K562 (cell line): ENCODE results near the gene ECE2. TPM values are rescaled to one million over a fixed set of nuclear protein-coding genes. Genes with fewer than 3 reads are reported as not detected.

ENCODE experiments used
- ATAC-seq: fragments of 200-7000 bp; cut with Tn5 transposase; 3 replicates; pipeline ENCODE4 v1.9.1; 2020; ENCODE audit warnings: moderate library complexity
- BruUV-seq: library from RNA; stranded (reverse); fragments of 400-500 nt; replicated peaks from 2 replicates; lab custom pipeline; 2021; lab: Mats Ljungman, UMichigan
- CTCF ChIA-PET: fragments of 300-600 bp; formaldehyde crosslinking; extraction: SDS; loops from one replicate; lab custom pipeline; 2021; ENCODE audit warnings: low intra/inter-chr PET ratio; lab: Yijun Ruan, JAX
- POLR2A ChIA-PET: fragments of 300-600, 350-650 bp; sonication (Branson Sonifier 250); formaldehyde crosslinking; extraction: SDS; loops from one replicate; lab custom pipeline; 2021; ENCODE audit warnings: antibody characterized with exemption, inconsistent platforms; lab: Yijun Ruan, JAX
- DNase-seq, 4 experiments: peaks; one replicate each; pipeline versions ENCODE4 v3.0.0 to v3.0.0-alpha.2; 2011 to 2018; ENCODE audit warnings: low spot score in 3 of 4, mixed read lengths in 3 of 4; ENCODE audit errors: extremely low read depth in 1 of 4
- FAIRE-seq: peaks from 2 replicates; lab custom pipeline; 2011; peaks lifted over from hg19 to GRCh38; lab: Jason Lieb, UNC
- H2AFZ ChIP-seq: 2 replicates; pipeline ENCODE4 v1.6.0; 2011; ENCODE audit warnings: low read depth, low read length, control low read depth, inconsistent platforms
- H3K27ac ChIP-seq: fragments of 200-600 bp; 3 replicates; pipeline ENCODE4 v1.8.0; 2011; ENCODE audit warnings: low read depth, mild to moderate bottlenecking, control low read depth, inconsistent platforms, low read length, moderate library complexity, mixed read lengths; ENCODE audit errors: extremely low read depth
- H3K27me3 ChIP-seq, 2 experiments: fragments of 300-600 bp in 1 of 2; 2 replicates in 1 of 2; 3 replicates in 1 of 2; pipeline versions ENCODE4 v1.6.0 to v1.8.0; 2011; ENCODE audit warnings: inconsistent platforms in 2 of 2, low read length in 2 of 2, mild to moderate bottlenecking in 1 of 2, mixed read lengths in 1 of 2, moderate library complexity in 1 of 2; ENCODE audit not compliant: control insufficient read depth in 2 of 2, insufficient read depth in 2 of 2
- H3K36me3 ChIP-seq: fragments of 300-600 bp; 3 replicates; pipeline ENCODE4 v1.8.0; 2011; ENCODE audit warnings: mild to moderate bottlenecking, low read length, inconsistent platforms; ENCODE audit not compliant: control insufficient read depth, insufficient read depth
- H3K4me1 ChIP-seq, 2 experiments: fragments of 200-600 bp in 1 of 2; replicated peaks in 1 of 2; 2 replicates in 1 of 2; 3 replicates in 1 of 2; pipeline versions ENCODE4 v1.5.1 to v1.8.0; 2011; ENCODE audit warnings: inconsistent platforms in 2 of 2, low read length in 2 of 2, mild to moderate bottlenecking in 1 of 2, mixed read lengths in 1 of 2, moderate library complexity in 1 of 2; ENCODE audit not compliant: control insufficient read depth in 2 of 2, insufficient read depth in 2 of 2
- H3K4me2 ChIP-seq: 2 replicates; pipeline ENCODE4 v1.6.1; 2011; ENCODE audit warnings: low read length, control low read depth, inconsistent platforms, mixed read lengths; ENCODE audit not compliant: insufficient read depth
- H3K4me3 ChIP-seq: fragments of 200-600 bp; sonication (generic), shearing (Covaris generic); 2 replicates; pipeline ENCODE4 v1.5.1; 2016; ENCODE audit warnings: control low read depth, inconsistent platforms
- H3K79me2 ChIP-seq: fragments of 200-600 bp; 3 replicates; pipeline ENCODE4 v1.8.0; 2011; ENCODE audit warnings: low read length, inconsistent platforms; ENCODE audit not compliant: control insufficient read depth, insufficient read depth
- H3K9ac ChIP-seq, 2 experiments: 2 replicates each; pipeline versions ENCODE4 v1.6.0 to v1.6.1; 2011; ENCODE audit warnings: low read depth in 2 of 2, low read length in 2 of 2, control low read depth in 1 of 2, inconsistent platforms in 1 of 2, mild to moderate bottlenecking in 1 of 2, mixed read lengths in 1 of 2; ENCODE audit not compliant: insufficient read depth in 1 of 2
- H3K9me1 ChIP-seq: one replicate; pipeline ENCODE4 v1.6.0; 2011; ENCODE audit warnings: inconsistent platforms, mild to moderate bottlenecking, low read length, moderate library complexity; ENCODE audit not compliant: control insufficient read depth, insufficient read depth
- H3K9me3 ChIP-seq: replicated peaks from 2 replicates; pipeline ENCODE4 v1.5.1; 2011; ENCODE audit warnings: low read depth, low read length, inconsistent platforms; ENCODE audit not compliant: control insufficient read depth, insufficient read depth
- H4K20me1 ChIP-seq: replicated peaks from 2 replicates; pipeline ENCODE4 v1.6.1; 2011; ENCODE audit warnings: low read length, inconsistent platforms, mixed read lengths; ENCODE audit not compliant: control insufficient read depth, insufficient read depth
- BDP1 ChIP-seq: IDR thresholded peaks from 3 replicates; pipeline ENCODE4 v1.6.1; 2011; ENCODE audit not compliant: insufficient read length, insufficient read depth
- CEBPB ChIP-seq: fragments of 450-650 bp; IDR thresholded peaks from 2 replicates; pipeline ENCODE4 v1.6.1; 2016; ENCODE audit warnings: missing genetic modification characterization, missing compliant biosample characterization
- DIDO1 ChIP-seq: fragments of 450-650 bp; IDR thresholded peaks from 2 replicates; pipeline ENCODE4 v1.6.1; 2016; ENCODE audit warnings: low read depth, missing biosample characterization, missing genetic modification characterization
- HNRNPLL ChIP-seq: fragments of 200-400 bp; formaldehyde crosslinking; IDR thresholded peaks from 2 replicates; pipeline ENCODE4 v1.6.1; 2017; ENCODE audit warnings: low read length, low read depth, mild to moderate bottlenecking; ENCODE audit not compliant: poor library complexity, severe bottlenecking
- MAX ChIP-seq: sonication (generic); formaldehyde crosslinking; IDR thresholded peaks from 2 replicates; pipeline ENCODE4 v1.9.0; 2022; ENCODE audit warnings: mild to moderate bottlenecking, missing genetic modification reagents
- MCM2 ChIP-seq: fragments of 450-650 bp; IDR thresholded peaks from 2 replicates; pipeline ENCODE4 v1.6.1; 2017; ENCODE audit warnings: low read depth, mild to moderate bottlenecking
- PML ChIP-seq: IDR thresholded peaks from 2 replicates; pipeline ENCODE4 v1.6.1; 2012; ENCODE audit warnings: low read length, inconsistent platforms
- REST ChIP-seq, 2 experiments: fragments of 450-650 bp; formaldehyde crosslinking in 1 of 2; IDR thresholded peaks; 2 replicates each; pipeline versions ENCODE4 v1.4.0 to v1.6.1; 2014 to 2020; ENCODE audit warnings: mild to moderate bottlenecking in 2 of 2, borderline replicate concordance in 1 of 2, low read depth in 1 of 2
- SIN3B ChIP-seq: fragments of 450-650 bp; IDR thresholded peaks from 2 replicates; pipeline ENCODE4 v1.6.1; 2017; ENCODE audit warnings: low read depth, mild to moderate bottlenecking, moderate library complexity
- THRAP3 ChIP-seq: fragments of 450-650 bp; IDR thresholded peaks from 2 replicates; pipeline ENCODE4 v1.6.1; 2016; ENCODE audit warnings: mild to moderate bottlenecking, inconsistent platforms, borderline replicate concordance
- ZNF696 ChIP-seq: fragments of 250-450 bp; sonication (Bioruptor Pico); conservative IDR thresholded peaks from 2 replicates; pipeline ENCODE4 v1.4.0; 2020; ENCODE audit warnings: mild to moderate bottlenecking, moderate library complexity
- WGBS: fragments of 100-300 bp; shearing (Covaris generic); methylation state at CpG from one replicate; pipeline ENCODE4 v1.1.6; 2016; ENCODE audit warnings: low coverage, mixed read lengths; ENCODE audit not compliant: insufficient coverage; ENCODE audit errors: missing lambda C conversion rate; 5-methylcytosine and 5-hydroxymethylcytosine counted together
- in situ Hi-C: fragments of 300-500 bp; cut with MboI; formaldehyde crosslinking; loops from 4 replicates; pipeline ENCODE4 v1.15.0; 2018; ENCODE audit warnings: inconsistent platforms, mixed read lengths
- intact Hi-C: fragments of 100-400 bp; cut with micrococcal nuclease; formaldehyde crosslinking; loops from 2 replicates; pipeline ENCODE4 v1.14.2; 2022
- polyA plus RNA-seq, 8 experiments: library from polyadenylated mRNA; depleted of rRNA in 4 of 8; stranded (reverse) in 5 of 8; unstranded in 3 of 8; fragments of >200 nt; fragmentation: Nextera tagmentation in 2 of 8; fragmentation: Illumina TruSeq in 1 of 8; extraction: Ambion mirVana in 2 of 8; extraction: Trizol in 1 of 8; gene quantifications; 2 replicates each; pipeline versions ENCODE4 v1.2.1 to v1.2.3, GENCODE V29; 2011 to 2014; ENCODE audit warnings: inconsistent platforms in 1 of 8, missing spikeins in 1 of 8
- total RNA-seq, 7 experiments: library from RNA; depleted of rRNA in 6 of 7; stranded (reverse); fragments of >200 nt in 6 of 7; fragmentation: Illumina TruSeq in 2 of 7; extraction: Trizol in 2 of 7; gene quantifications; 2 replicates each; pipeline versions ENCODE4 v1.2.1 to v1.2.3, GENCODE V29; 2011 to 2021; ENCODE audit warnings: low replicate concordance in 1 of 7

The ECE2 gene
- total and polyA plus RNA-seq, 9 of the 15 experiments (the other 6 are each of a cell fraction or from before 2014, with no cell fraction given), result not detected

- intact Hi-C loops (loop anchor here (2.0 to 10.0 kb wide), 4 partner anchors 50 to 231 kb away; partner anchors contain the start of genes ABCC5 and PSMD2), in situ Hi-C loops (loop anchor here (10.0 kb wide), 1 partner anchor 234 kb away; the partner anchor contains the start of gene ABCC5)
- BruUV-seq, result no TSS peak
- Histone ChIP-seq H3K9me1 (no peaks in the 10 kb centered on the region), H3K4me3 (peak within 1 kb of the TSS; percentile 96), H3K9ac (peak within 1 kb of the TSS; percentile 96 to 97), H3K27ac (peak within 1 kb of the TSS; percentile 95), H3K36me3 (peaks cover 26% of the 10 kb centered on the region), H3K27me3 (no peaks in the 10 kb centered on the region), H2AFZ (peak within 1 kb of the TSS; percentile 86), H4K20me1 (no peaks in the 10 kb centered on the region), H3K4me1 (peaks cover 3 to 9% of the 10 kb centered on the region in 2 experiments; a peak in 3 of 5 replicates), H3K79me2 (peaks cover 33% of the 10 kb centered on the region), H3K9me3 (no peaks in the 10 kb centered on the region), H3K4me2 (peak within 1 kb of the TSS; percentile 99)
- CTCF ChIA-PET, result interaction anchor here (0.6 to 2.0 kb wide), 4 partner anchors 41 to 354 kb away, joined by 3 to 9 read pairs (median 6); no protein-coding TSS in a partner anchor
- POLR2A ChIA-PET, result interaction anchor here (1.1 kb wide), 1 partner anchor 9 kb away, joined by 4 read pairs; no protein-coding TSS in a partner anchor
- no peak for FAIRE-seq
- WGBS, result under 1% methylated on average over 42 of the region's 49 CpGs
- DNase-seq, result peak; percentile 75 to 94 (median 80)
- peak; percentile 70 for ATAC-seq
- TF ChIP-seq SIN3B (peak; percentile 98), HNRNPLL (peak; percentile 21), THRAP3 (0 out of 2 replicates have a peak, but pooled peaks have one; percentile 22), DIDO1 (peak; percentile 78), ZNF696 (CRISPR knock-in tag) (no peak), MAX (CRISPR knock-in tag) (0 out of 2 replicates have a peak, but pooled peaks have one; percentile 54), PML (peak; percentile 12; the same call in 1 of the 2 replicates), MCM2 (no peak), BDP1 (no peak), CEBPB (tag) (no peak), REST (IDR thresholded peaks at IDR 0.05; ENCODE audit: borderline replicate concordance) (no peak), REST (CRISPR knock-in tag; IDR thresholded peaks at IDR 0.05; ENCODE audit: low read depth) (0 out of 2 replicates have a peak, but pooled peaks have one; percentile 43)
Observed at GRCh38 chr3:184248454-184249411, 27.1 kb upstream of the ECE2 start, which contains the start of gene ALG3. TSS of gene ALG3 (minus strand) at chr3:184248962. CDS start at chr3:184248940, 22 bp downstream.
